Stimulated activated naive CD4-positive, alpha-beta T cell (primary cell): ENCODE data around the gene GSE1.

ENCODE experiments used
- DNase-seq, 6 experiments: peaks; one replicate each; lab custom pipeline; 2025; lab: John Stamatoyannopoulos, UW

GSE1 gene

GRCh38 chr16:85612801-85613603 lies at the start of gene GSE1:
Gene GSE1, plus strand, starts transcription at chr16:85613322. Its CDS starts 70 bp downstream, at chr16:85613392.
- DNase-seq = peak in 4 of 6 experiments; percentile 21 to 45 (median 29)

- DNase-seq = no peak
Observed at GRCh38 chr16:85563515-85564276, 49.4 kb upstream of the GSE1 start.

GRCh38 chr16:85564277-85565051 lies 48.7 kb upstream of the GSE1 start:
- no peak for DNase-seq

- DNase-seq = no peak
Observed at GRCh38 chr16:85565340-85565739, 47.8 kb upstream of the GSE1 start.

- DNase-seq = no peak
Observed at GRCh38 chr16:85565801-85566526, 47.2 kb upstream of the GSE1 start.

- DNase-seq = no peak
Observed at GRCh38 chr16:85566561-85567100, 46.5 kb upstream of the GSE1 start.

- no peak for DNase-seq
Observed at GRCh38 chr16:85567101-85567866, 45.8 kb upstream of the GSE1 start.

GRCh38 chr16:85567935-85568334 lies 45.2 kb upstream of the GSE1 start:
- DNase-seq = no peak

- no peak for DNase-seq
Observed at GRCh38 chr16:85568519-85568918, 44.6 kb upstream of the GSE1 start.

- DNase-seq = no peak
Observed at GRCh38 chr16:85569039-85569614, 44.0 kb upstream of the GSE1 start.

GRCh38 chr16:85569615-85570212 lies 43.4 kb upstream of the GSE1 start:
- DNase-seq = no peak

- no peak for DNase-seq
Observed at GRCh38 chr16:85570213-85570734, 42.8 kb upstream of the GSE1 start.

- no peak for DNase-seq
Observed at GRCh38 chr16:85570735-85571562, 42.2 kb upstream of the GSE1 start.

- DNase-seq = no peak
Observed at GRCh38 chr16:85571563-85571812, 41.6 kb upstream of the GSE1 start.

GRCh38 chr16:85571813-85572619 lies 41.1 kb upstream of the GSE1 start:
- no peak for DNase-seq

- no peak for DNase-seq
Observed at GRCh38 chr16:85573045-85573695, 40.0 kb upstream of the GSE1 start.
